Esophagus squamous epithelium (tissue), 5 donors: Measurements from ENCODE around the gene PKD1. TPM values are rescaled to one million over a fixed set of nuclear protein-coding genes. Genes with fewer than 3 reads are reported as not detected.

ENCODE experiments used
- DNase-seq: peaks from one replicate; lab custom pipeline; 2025; lab: John Stamatoyannopoulos, UW
- H3K27ac ChIP-seq, 4 donors: fragments of 200-600 bp; sonication (generic); one replicate each; pipeline ENCODE4 v1.5.1; 2016 to 2019; ENCODE audit warnings: mild to moderate bottlenecking in 1 of 4
- H3K27me3 ChIP-seq, 4 donors: fragments of 200-600 bp; sonication (generic); 1 replicate in 3 of 4; 2 replicates in 1 of 4; pipeline versions ENCODE4 v1.5.1 to v1.6.0; 2017 to 2021; ENCODE audit warnings: antibody characterized with exemption in 1 of 4
- H3K36me3 ChIP-seq, 3 donors: fragments of 200-600 bp; sonication (generic); one replicate each; pipeline ENCODE4 v1.5.1; 2016 to 2019
- H3K4me1 ChIP-seq, 3 donors: fragments of 200-600 bp; sonication (generic); one replicate each; pipeline ENCODE4 v1.5.1; 2017 to 2019
- H3K4me3 ChIP-seq, 4 donors: fragments of 200-600 bp; sonication (generic); 1 replicate in 3 of 4; 2 replicates in 1 of 4; pipeline ENCODE4 v1.5.1; 2016 to 2019; ENCODE audit warnings: mild to moderate bottlenecking in 2 of 4, moderate library complexity in 1 of 4
- H3K9me3 ChIP-seq, 3 donors: fragments of 200-600 bp; sonication (generic); one replicate each; pipeline ENCODE4 v1.5.1; 2016 to 2019
- POLR2A ChIP-seq, 4 donors: fragments of 450-650 bp; IDR thresholded peaks; one replicate each; pipeline ENCODE4 v1.6.1; 2017; ENCODE audit warnings: antibody characterized with exemption in 4 of 4, mild to moderate bottlenecking in 4 of 4, moderate library complexity in 3 of 4
- WGBS, 2 donors: methylation state at CpG; one replicate each; pipeline ENCODE4 v1.1.5; 2018; 5-methylcytosine and 5-hydroxymethylcytosine counted together
- intact Hi-C: fragments of 100-400 bp; cut with DNase I; formaldehyde crosslinking; loops from one replicate; pipeline ENCODE4 v1.15.0; 2022
- total RNA-seq, 4 donors: library from RNA; depleted of rRNA; stranded (reverse); fragments of >200 nt; gene quantifications; one replicate each; pipeline ENCODE4 v1.1.0, GENCODE V29; 2016
- TF ChIP-seq, protein P1 (sequence below), 6 experiments: fragments of 450-650 bp in 4 of 6; fragments of 200-600 bp in 2 of 6; sonication (generic) in 2 of 6; IDR thresholded peaks; one replicate each; pipeline ENCODE4 v1.5.1; 2016 to 2019; ENCODE audit warnings: antibody characterized with exemption in 6 of 6, mild to moderate bottlenecking in 4 of 6, moderate library complexity in 4 of 6
- donor health status: DM: yes; HTN: yes; CAD: no.

The PKD1 gene
- total RNA-seq, 4 donors from 2014 or later, result 34.1 to 123 (median 64.1) TPM

DNA sequence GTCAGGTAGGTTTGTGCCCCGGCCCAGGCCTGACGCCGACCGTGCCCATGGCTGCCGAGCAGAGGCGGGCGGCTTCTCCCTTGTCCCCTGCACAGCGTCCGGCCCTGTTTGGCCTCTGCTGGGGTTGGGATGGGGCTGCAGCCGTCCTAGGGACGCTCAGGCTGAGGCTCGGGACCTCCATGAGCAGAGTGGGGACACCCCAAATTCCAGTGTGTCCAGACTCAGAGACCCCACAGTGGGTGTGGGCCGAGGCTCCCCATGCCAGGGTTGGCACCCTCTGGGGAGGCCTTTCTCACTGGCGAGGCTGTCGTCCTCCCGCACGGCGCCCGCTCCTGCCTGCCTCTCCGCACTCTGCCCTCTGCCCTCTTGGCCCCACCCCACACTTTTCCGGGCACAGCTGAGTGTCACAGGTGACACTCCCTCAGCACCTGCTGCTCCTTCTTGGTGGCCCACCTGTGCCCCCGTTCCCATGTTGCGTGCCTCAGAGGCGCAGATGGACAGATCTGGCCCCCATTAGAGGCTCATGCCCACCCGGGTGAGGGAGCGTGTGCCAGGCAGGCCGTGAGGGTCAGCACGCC is 36.0 kb upstream of the PKD1 start:
- H3K4me3 ChIP-seq, result peak overlapping the region in 1 of 4 donors; percentile 40
- no peaks in the 10 kb centered on the region for H3K9me3 ChIP-seq
- intact Hi-C loops, result no loop called here
- H3K36me3 ChIP-seq, result peaks cover 52 to 100% (median 53%) of the 10 kb centered on the region in 3 donors
- H3K27ac ChIP-seq, result peak overlapping the region in 1 of 4 donors; percentile 25
- DNase-seq, result no peak
- TF ChIP-seq POLR2A (IDR thresholded peaks at IDR 0.05), result no peak
- TF ChIP-seq, protein P1, sequence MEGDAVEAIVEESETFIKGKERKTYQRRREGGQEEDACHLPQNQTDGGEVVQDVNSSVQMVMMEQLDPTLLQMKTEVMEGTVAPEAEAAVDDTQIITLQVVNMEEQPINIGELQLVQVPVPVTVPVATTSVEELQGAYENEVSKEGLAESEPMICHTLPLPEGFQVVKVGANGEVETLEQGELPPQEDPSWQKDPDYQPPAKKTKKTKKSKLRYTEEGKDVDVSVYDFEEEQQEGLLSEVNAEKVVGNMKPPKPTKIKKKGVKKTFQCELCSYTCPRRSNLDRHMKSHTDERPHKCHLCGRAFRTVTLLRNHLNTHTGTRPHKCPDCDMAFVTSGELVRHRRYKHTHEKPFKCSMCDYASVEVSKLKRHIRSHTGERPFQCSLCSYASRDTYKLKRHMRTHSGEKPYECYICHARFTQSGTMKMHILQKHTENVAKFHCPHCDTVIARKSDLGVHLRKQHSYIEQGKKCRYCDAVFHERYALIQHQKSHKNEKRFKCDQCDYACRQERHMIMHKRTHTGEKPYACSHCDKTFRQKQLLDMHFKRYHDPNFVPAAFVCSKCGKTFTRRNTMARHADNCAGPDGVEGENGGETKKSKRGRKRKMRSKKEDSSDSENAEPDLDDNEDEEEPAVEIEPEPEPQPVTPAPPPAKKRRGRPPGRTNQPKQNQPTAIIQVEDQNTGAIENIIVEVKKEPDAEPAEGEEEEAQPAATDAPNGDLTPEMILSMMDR (IDR thresholded peaks at IDR 0.05), result no peak
- no peaks in the 10 kb centered on the region for H3K27me3 ChIP-seq
- H3K4me1 ChIP-seq, result peaks cover 0 to 47% (median 8%) of the 10 kb centered on the region in 3 donors
- 95 to 100% methylated on average over 11 to 12 of the region's 28 CpGs for WGBS, 2 donors

DNA sequence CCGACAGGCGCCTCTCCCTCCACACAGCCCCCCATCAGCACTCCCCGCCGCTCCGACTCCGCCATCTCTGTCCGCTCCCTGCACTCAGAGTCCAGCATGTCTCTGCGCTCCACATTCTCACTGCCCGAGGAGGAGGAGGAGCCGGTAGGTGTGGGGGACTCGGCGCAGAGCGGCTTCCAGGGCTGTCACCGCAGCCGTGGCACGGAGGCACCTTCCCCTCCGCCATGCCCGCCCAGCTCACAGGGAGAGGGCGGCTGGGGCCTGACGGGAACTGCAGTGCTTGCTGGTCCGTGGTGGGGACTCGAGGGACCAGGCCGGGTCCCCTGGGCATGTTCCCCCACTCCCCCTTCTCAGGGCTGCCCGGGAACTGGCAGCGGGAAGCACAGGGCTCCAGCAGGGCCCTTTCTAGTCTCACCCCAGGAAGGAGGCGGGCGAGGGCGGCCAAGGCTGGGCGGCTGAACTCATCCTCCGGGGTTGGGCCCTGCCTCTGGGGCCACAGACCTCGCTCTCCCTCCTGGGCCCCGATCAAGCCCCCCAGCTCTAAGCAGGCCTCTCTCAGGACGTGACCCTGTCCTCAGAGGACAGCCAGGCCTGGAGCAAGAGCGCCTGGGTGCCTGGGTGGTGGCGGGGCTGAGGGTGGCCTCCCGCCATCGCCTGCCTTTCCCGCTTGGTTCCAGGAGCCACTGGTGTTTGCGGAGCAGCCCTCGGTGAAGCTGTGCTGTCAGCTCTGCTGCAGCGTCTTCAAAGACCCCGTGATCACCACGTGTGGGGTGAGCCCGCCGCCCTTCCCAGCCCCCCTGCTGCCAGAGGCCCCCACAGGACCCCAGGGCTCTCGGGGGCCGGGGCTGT is 35.1 kb upstream of the PKD1 start:
- TF ChIP-seq POLR2A (IDR thresholded peaks at IDR 0.05), result no peak
- TF ChIP-seq, protein P1 (IDR thresholded peaks at IDR 0.05), result no peak
- no peaks in the 10 kb centered on the region for H3K27me3 ChIP-seq
- WGBS, 2 donors, result 95% methylated on average over 8 of the region's 47 CpGs; no CpG with 5 or more reads in 1 of the 2 donors
- no peak for DNase-seq
- peaks cover 46 to 100% (median 48%) of the 10 kb centered on the region in 3 donors for H3K36me3 ChIP-seq
- no peaks in the 10 kb centered on the region for H3K9me3 ChIP-seq
- peak overlapping the region; percentile 39 to 72 (median 58) for H3K27ac ChIP-seq
- peak overlapping the region; percentile 12 to 57 (median 34) for H3K4me3 ChIP-seq
- intact Hi-C loops, result no loop called here
- peaks cover 0 to 38% (median 4%) of the 10 kb centered on the region in 3 donors for H3K4me1 ChIP-seq

DNA sequence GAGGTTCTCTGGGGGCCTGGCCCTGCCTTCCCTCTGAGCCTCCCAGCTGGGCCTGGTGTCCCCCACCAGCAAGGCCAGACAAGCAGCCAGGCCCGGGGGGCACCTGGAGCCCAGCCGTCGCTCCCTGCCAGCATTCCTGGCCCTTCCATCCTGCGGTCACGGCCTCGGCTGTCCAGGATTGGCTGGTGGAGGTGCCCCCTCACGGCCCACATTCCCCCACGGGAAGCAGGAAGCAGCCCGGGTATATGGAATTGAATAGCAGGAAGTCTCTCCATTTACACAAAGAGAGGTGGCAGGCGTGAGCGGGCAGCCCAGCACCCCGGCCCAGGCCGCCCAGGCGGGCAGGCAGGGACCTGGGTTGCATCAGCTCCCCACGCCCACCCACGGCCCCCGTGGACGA is 34.4 kb upstream of the PKD1 start:
- no peak for DNase-seq
- WGBS, 2 donors, result 95% methylated on average over 4 of the region's 18 CpGs; no CpG with 5 or more reads in 1 of the 2 donors

DNA sequence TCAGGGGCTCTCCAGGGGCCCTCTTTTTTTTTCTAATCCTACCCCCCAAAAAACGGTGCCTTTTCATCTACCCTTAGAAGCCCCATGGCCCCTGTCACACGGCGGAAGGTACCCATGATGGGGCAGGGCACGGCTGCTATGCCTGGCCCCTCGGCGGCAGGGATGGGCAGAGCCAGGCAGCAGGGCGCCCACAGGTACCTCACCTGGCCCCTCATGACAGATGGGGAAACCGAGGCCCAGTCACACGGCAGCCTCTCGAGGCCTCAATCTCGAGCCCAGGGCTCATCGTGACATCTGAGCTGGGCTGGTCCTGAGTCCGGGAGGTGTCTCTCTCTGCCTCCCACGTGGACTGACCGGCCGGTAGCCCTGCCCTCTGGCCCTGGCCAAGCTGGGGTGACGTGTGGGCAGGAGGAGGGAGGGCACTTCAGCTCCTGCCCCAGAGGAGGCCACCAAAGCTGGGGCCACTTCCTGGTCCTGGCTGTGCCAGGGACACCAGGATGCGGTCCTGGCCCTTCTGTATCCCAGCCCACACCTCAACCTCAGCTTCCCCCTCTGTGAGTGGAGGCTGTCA is 31.5 kb upstream of the PKD1 start:
- Histone ChIP-seq H3K36me3 (peaks cover 11 to 68% (median 19%) of the 10 kb centered on the region in 3 donors), H3K9me3 (no peaks in the 10 kb centered on the region), H3K4me1 (peaks cover 14 to 37% (median 15%) of the 10 kb centered on the region in 3 donors), H3K4me3 (no peak overlapping the region), H3K27me3 (no peaks in the 10 kb centered on the region), H3K27ac (no peak overlapping the region)
- TF ChIP-seq, protein P1 (IDR thresholded peaks at IDR 0.05), result no peak
- TF ChIP-seq POLR2A (IDR thresholded peaks at IDR 0.05), result no peak
- 86 to 94% methylated on average over 2 to 9 of the region's 18 CpGs for WGBS, 2 donors
- intact Hi-C loops, result no loop called here
- no peak for DNase-seq

More for the DNA sequence above, 34.4 kb upstream of the PKD1 start:
- peak overlapping the region; percentile 44 to 72 (median 69) for H3K27ac ChIP-seq
- intact Hi-C loops, result no loop called here
- H3K4me1 ChIP-seq, result peaks cover 0 to 34% (median 0%) of the 10 kb centered on the region in 3 donors
- no peaks in the 10 kb centered on the region for H3K9me3 ChIP-seq
- H3K36me3 ChIP-seq, result peaks cover 40 to 97% (median 40%) of the 10 kb centered on the region in 3 donors
- H3K27me3 ChIP-seq, result no peaks in the 10 kb centered on the region
- peak overlapping the region; percentile 12 to 57 (median 34) for H3K4me3 ChIP-seq
- TF ChIP-seq, protein P1 (IDR thresholded peaks at IDR 0.05), result no peak
- TF ChIP-seq POLR2A (IDR thresholded peaks at IDR 0.05), result peak in 2 of 4 donors; percentile 14 to 34
